Peyer's patch (tissue), 4 donors: ENCODE measurements around the gene GAMT. TPM values are rescaled to one million over a fixed set of nuclear protein-coding genes. Genes with fewer than 3 reads are reported as not detected.
A peak's percentile ranks its signal among the peaks of the same experiment; 100 is the strongest.

Source experiments
- DNase-seq, 3 donors: peaks; one replicate each; pipeline ENCODE4 v3.0.0-alpha.2; 2017 to 2019
- H3K27ac ChIP-seq, 4 donors: fragments of 200-600 bp; sonication (generic); one replicate each; pipeline ENCODE4 v1.5.1; 2016 to 2019
- H3K27me3 ChIP-seq, 2 donors: fragments of 200-600 bp; sonication (generic); one replicate each; pipeline ENCODE4 v1.5.1; 2019
- H3K36me3 ChIP-seq, 3 donors: fragments of 200-600 bp; sonication (generic); one replicate each; pipeline ENCODE4 v1.5.1; 2016 to 2019
- H3K4me1 ChIP-seq, 4 donors: fragments of 200-600 bp; sonication (generic); one replicate each; pipeline ENCODE4 v1.5.1; 2016 to 2019
- H3K4me3 ChIP-seq, 4 donors: fragments of 200-600 bp; sonication (generic); 1 replicate in 3 of 4; 2 replicates in 1 of 4; pipeline ENCODE4 v1.5.1; 2016 to 2019; ENCODE audit warnings: mild to moderate bottlenecking in 1 of 4
- H3K9me3 ChIP-seq, 4 donors: fragments of 200-600 bp; sonication (generic); one replicate each; pipeline ENCODE4 v1.5.1; 2016 to 2019; ENCODE audit warnings: mild to moderate bottlenecking in 1 of 4
- CTCF ChIP-seq, 6 experiments: fragments of 450-650 bp in 4 of 6; fragments of 200-600 bp in 2 of 6; sonication (generic) in 1 of 6; IDR thresholded peaks; one replicate each; pipeline ENCODE4 v1.5.1; 2017 to 2019; ENCODE audit warnings: antibody characterized with exemption in 6 of 6, mild to moderate bottlenecking in 3 of 6, moderate library complexity in 1 of 6
- POLR2A ChIP-seq, 2 donors: fragments of 450-650 bp; IDR thresholded peaks; one replicate each; pipeline ENCODE4 v1.5.1; 2017; ENCODE audit warnings: antibody characterized with exemption in 2 of 2, mild to moderate bottlenecking in 2 of 2, moderate library complexity in 2 of 2
- total RNA-seq, 4 donors: library from RNA; depleted of rRNA; stranded (reverse); fragments of >200 nt; gene quantifications; one replicate each; pipeline ENCODE4 v1.1.0, GENCODE V29; 2016

The GAMT gene
- total RNA-seq, 4 donors from 2014 or later, result 2.5 to 3.1 TPM; not detected in 2

DNA sequence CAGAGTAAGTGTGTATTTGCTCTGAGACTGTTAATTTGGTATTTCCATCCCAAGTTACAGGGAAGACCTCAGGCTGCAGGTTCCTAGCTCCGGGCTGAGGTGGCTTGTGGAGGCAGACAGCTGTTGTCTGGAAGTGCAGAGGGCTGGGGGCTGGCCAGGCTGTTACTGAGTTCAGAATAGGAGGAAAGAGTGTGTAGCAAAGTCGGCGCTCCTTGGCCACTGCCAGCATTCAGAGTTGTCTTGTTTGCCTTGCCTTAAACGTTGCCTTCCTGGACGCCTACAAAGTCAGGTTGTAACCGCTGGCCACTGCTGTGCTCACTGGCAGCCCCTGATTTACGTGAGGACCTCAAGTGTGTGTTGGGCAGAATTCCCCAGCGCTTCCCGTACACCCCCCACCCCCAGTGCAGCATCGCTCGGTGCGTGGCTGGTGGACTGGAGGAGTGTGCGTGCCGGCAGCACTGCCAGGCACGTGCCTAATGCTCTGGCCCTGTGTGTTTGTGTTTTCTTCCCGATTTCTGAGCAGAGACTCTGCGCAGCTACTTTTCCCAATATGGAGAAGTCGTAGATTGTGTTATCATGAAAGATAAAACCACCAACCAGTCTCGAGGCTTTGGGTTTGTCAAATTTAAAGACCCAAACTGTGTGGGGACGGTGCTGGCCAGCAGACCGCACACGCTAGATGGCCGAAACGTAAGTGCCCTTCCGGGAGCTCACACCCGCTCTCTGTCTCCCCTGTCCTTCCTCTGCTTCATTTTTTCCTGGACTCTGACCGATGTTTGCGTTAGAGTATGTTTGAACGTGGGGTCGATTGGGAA lies 16.5 kb upstream of the GAMT start:
- peaks cover 0 to 68% (median 0%) of the 10 kb centered on the region in 3 donors for H3K36me3 ChIP-seq
- no peaks in the 10 kb centered on the region for H3K9me3 ChIP-seq
- peak overlapping the region in 1 of 4 donors; percentile 50 for H3K27ac ChIP-seq
- H3K4me1 ChIP-seq, result peaks cover 0 to 56% (median 11%) of the 10 kb centered on the region in 4 donors
- H3K4me3 ChIP-seq, result no peak overlapping the region
- TF ChIP-seq CTCF (IDR thresholded peaks at IDR 0.05) (no peak), POLR2A (IDR thresholded peaks at IDR 0.05) (no peak)
- no peaks in the 10 kb centered on the region for H3K27me3 ChIP-seq
- no peak for DNase-seq

DNA sequence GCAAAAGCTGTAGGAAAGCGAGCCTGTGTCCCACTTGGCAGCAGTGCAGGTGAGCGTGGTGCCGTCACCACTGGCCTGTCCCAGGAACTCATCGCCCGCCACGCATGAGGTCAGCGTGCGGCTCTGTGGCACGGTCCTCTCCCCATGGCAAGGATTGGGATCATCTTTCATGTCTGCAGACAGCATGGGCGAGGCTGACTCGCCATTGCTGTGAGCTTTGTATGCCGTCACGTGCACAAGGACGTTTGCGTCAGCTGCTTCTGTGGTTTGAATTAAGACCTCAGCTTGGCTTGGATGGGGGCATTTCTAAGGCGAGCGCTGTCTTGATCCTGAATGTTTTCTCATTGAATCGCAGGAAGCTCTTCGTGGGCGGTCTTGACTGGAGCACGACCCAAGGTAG lies 15.8 kb upstream of the GAMT start:
- Histone ChIP-seq H3K4me1 (peaks cover 4 to 64% (median 13%) of the 10 kb centered on the region in 4 donors), H3K9me3 (no peaks in the 10 kb centered on the region), H3K27me3 (no peaks in the 10 kb centered on the region), H3K4me3 (no peak overlapping the region), H3K27ac (peak overlapping the region in 1 of 4 donors; percentile 50), H3K36me3 (peaks cover 0 to 63% (median 0%) of the 10 kb centered on the region in 3 donors)
- TF ChIP-seq CTCF (IDR thresholded peaks at IDR 0.05) (no peak), POLR2A (IDR thresholded peaks at IDR 0.05) (no peak)
- no peak for DNase-seq

DNA sequence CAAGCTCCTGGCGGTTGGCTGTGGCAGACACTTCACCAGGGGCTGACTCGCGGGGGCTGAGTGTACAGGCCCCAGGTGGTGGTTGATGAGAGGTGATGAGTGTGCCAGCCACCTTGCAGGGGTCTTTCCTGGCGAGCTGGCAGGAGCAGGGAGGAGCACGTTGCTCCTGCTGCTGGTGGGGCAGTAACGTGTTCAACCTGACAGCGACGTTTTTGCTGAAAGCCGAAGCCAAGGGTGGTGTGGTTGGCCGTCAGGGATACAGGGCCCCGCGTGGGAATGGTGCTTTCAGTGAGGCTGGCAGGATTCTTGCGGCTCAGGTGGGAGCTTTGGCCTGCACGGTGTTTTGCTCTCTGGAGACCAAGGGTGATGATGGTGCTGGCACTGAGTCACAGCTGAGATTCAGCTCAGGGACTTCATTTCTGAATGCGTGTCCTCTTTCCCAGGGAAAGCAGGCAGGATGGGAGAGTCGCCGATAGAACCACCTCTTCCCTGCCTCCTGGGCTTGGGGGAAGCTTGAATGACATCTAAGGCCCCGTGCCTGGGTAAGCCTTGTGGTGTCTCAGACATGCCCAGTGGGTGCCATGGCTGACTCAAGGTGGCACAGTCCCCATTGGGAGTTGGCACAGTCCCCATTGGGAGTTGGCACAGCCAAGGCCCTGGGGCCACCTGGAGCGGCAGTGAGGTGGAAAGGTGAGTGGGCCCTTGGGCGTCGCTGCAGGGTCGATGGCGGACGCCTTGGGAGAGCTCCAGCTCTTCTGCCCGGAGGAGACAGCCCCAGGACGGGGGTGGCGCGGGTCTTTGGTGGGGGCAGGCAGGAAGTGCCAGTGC lies 14.9 kb upstream of the GAMT start:
- Histone ChIP-seq H3K27ac (peak overlapping the region in 3 of 4 donors; percentile 55 to 80 (median 78)), H3K36me3 (peaks cover 0 to 54% (median 0%) of the 10 kb centered on the region in 3 donors), H3K4me1 (peaks cover 12 to 73% (median 21%) of the 10 kb centered on the region in 4 donors), H3K4me3 (peak overlapping the region in 2 of 4 donors; percentile 0 to 8), H3K27me3 (no peaks in the 10 kb centered on the region), H3K9me3 (no peaks in the 10 kb centered on the region)
- TF ChIP-seq CTCF (IDR thresholded peaks at IDR 0.05) (no peak), POLR2A (IDR thresholded peaks at IDR 0.05) (no peak)
- DNase-seq, result no peak

GRCh38 chr19:1412995-1413800 lies 11.9 kb upstream of the GAMT start:
- Histone ChIP-seq H3K36me3 (peaks cover 0 to 31% (median 0%) of the 10 kb centered on the region in 3 donors), H3K9me3 (no peaks in the 10 kb centered on the region), H3K4me3 (no peak overlapping the region), H3K4me1 (peaks cover 17 to 88% (median 41%) of the 10 kb centered on the region in 4 donors), H3K27ac (no peak overlapping the region), H3K27me3 (no peaks in the 10 kb centered on the region)
- TF ChIP-seq POLR2A (IDR thresholded peaks at IDR 0.05) (no peak), CTCF (IDR thresholded peaks at IDR 0.05) (no peak)
- no peak for DNase-seq

GRCh38 chr19:1412323-1412923 lies 11.1 kb upstream of the GAMT start:
- Histone ChIP-seq H3K9me3 (no peaks in the 10 kb centered on the region), H3K27ac (peak overlapping the region in 1 of 4 donors; percentile 57), H3K27me3 (no peaks in the 10 kb centered on the region), H3K4me1 (peaks cover 17 to 80% (median 41%) of the 10 kb centered on the region in 4 donors), H3K36me3 (peaks cover 0 to 23% (median 0%) of the 10 kb centered on the region in 3 donors), H3K4me3 (no peak overlapping the region)
- no peak for TF ChIP-seq POLR2A (IDR thresholded peaks at IDR 0.05)
- no peak for TF ChIP-seq CTCF (IDR thresholded peaks at IDR 0.05)
- DNase-seq, result no peak
